ENCODE results near the gene PALM. TPM values are rescaled to one million over a fixed set of nuclear protein-coding genes. Genes with fewer than 3 reads are reported as not detected.

The PALM gene
- total RNA-seq, 4 donors from 2014 or later: 19.4 to 45.4 (median 24.2) TPM

- peaks cover 48% of the 10 kb centered on the region for H3K4me1 ChIP-seq
- DNase-seq (ENCODE audit: low spot score in 2 of 2): peak in 1 of 2 donors; percentile 77
- WGBS: 38% methylated on average over 4 of the region's 22 CpGs
These were observed 30.9 kb upstream of the PALM start for GRCh38 chr19:677601-678436.

GRCh38 chr19:678791-679388, 29.8 kb upstream of the PALM start:
- 79% methylated on average over 2 of the region's 16 CpGs for WGBS
- H3K4me1 ChIP-seq: peaks cover 47% of the 10 kb centered on the region
- peak overlapping the region; percentile 98 for H3K27ac ChIP-seq
- H3K27me3 ChIP-seq: peaks cover 4% of the 10 kb centered on the region
- no peaks in the 10 kb centered on the region for H3K36me3 ChIP-seq
- H3K4me3 ChIP-seq: peak overlapping the region; percentile 93
- TF ChIP-seq CTCF (IDR thresholded peaks at IDR 0.05) (no peak), EP300 (IDR thresholded peaks at IDR 0.05) (no peak), POLR2A (IDR thresholded peaks at IDR 0.05) (no peak), POLR2AphosphoS5 (IDR thresholded peaks at IDR 0.05) (no peak)
- H3K9me3 ChIP-seq: no peaks in the 10 kb centered on the region
- DNase-seq (ENCODE audit: low spot score in 2 of 2): peak in 1 of 2 donors; percentile 79

More at GRCh38 chr19:677601-678436, 30.9 kb upstream of the PALM start:
- H3K9me3 ChIP-seq: no peaks in the 10 kb centered on the region
- no peak for TF ChIP-seq POLR2A (IDR thresholded peaks at IDR 0.05)
- TF ChIP-seq CTCF (IDR thresholded peaks at IDR 0.05): no peak
- no peak for TF ChIP-seq POLR2AphosphoS5 (IDR thresholded peaks at IDR 0.05)
- no peak for TF ChIP-seq EP300 (IDR thresholded peaks at IDR 0.05)
- no peaks in the 10 kb centered on the region for H3K36me3 ChIP-seq
- H3K27me3 ChIP-seq: peaks cover 4% of the 10 kb centered on the region
- peak overlapping the region; percentile 60 for H3K4me3 ChIP-seq
- H3K27ac ChIP-seq: peak overlapping the region; percentile 96

GRCh38 chr19:679418-680286, 29.1 kb upstream of the PALM start:
- peak in 1 of 2 donors; percentile 86 for DNase-seq (ENCODE audit: low spot score in 2 of 2)
- TF ChIP-seq EP300 (IDR thresholded peaks at IDR 0.05) (no peak), POLR2A (IDR thresholded peaks at IDR 0.05) (peak; percentile 28 to 82), CTCF (IDR thresholded peaks at IDR 0.05) (no peak), POLR2AphosphoS5 (IDR thresholded peaks at IDR 0.05) (peak in 1 of 3 donors; percentile 57)
- H3K4me3 ChIP-seq: peak overlapping the region; percentile 93
- peaks cover 47% of the 10 kb centered on the region for H3K4me1 ChIP-seq
- no peaks in the 10 kb centered on the region for H3K9me3 ChIP-seq
- H3K27me3 ChIP-seq: peaks cover 4% of the 10 kb centered on the region
- H3K27ac ChIP-seq: peak overlapping the region; percentile 98
- H3K36me3 ChIP-seq: no peaks in the 10 kb centered on the region
- WGBS: no CpG with 5 or more reads among the region's 69 CpGs

GRCh38 chr19:680287-681028, 28.3 kb upstream of the PALM start:
- 0% methylated on average over 15 of the region's 70 CpGs for WGBS
- H3K4me3 ChIP-seq: peak overlapping the region; percentile 93
- peak overlapping the region; percentile 98 for H3K27ac ChIP-seq
- TF ChIP-seq EP300 (IDR thresholded peaks at IDR 0.05): no peak
- peak; percentile 48 to 74 for TF ChIP-seq CTCF (IDR thresholded peaks at IDR 0.05)
- TF ChIP-seq POLR2A (IDR thresholded peaks at IDR 0.05): peak in 1 of 2 donors; percentile 92
- peak in 1 of 3 donors; percentile 22 for TF ChIP-seq POLR2AphosphoS5 (IDR thresholded peaks at IDR 0.05)
- DNase-seq (ENCODE audit: low spot score in 2 of 2): peak; percentile 100
- H3K36me3 ChIP-seq: no peaks in the 10 kb centered on the region
- peaks cover 4% of the 10 kb centered on the region for H3K27me3 ChIP-seq
- peaks cover 42% of the 10 kb centered on the region for H3K4me1 ChIP-seq
- no peaks in the 10 kb centered on the region for H3K9me3 ChIP-seq

All from suprapubic skin (tissue), 4 donors.